Hematopoietic multipotent progenitor cell treated with erythropoietin and hydrocortisone succinate and interleukin-3 and kit ligand, for 6 days (in vitro differentiated cells): Measurements from ENCODE around the gene THEM5.
A peak's percentile ranks its signal among the peaks of the same experiment; 100 is the strongest.

ENCODE experiments used
- DNase-seq: peaks from one replicate; pipeline ENCODE4 v3.0.0-alpha.2; 2015

The THEM5 gene

DNA sequence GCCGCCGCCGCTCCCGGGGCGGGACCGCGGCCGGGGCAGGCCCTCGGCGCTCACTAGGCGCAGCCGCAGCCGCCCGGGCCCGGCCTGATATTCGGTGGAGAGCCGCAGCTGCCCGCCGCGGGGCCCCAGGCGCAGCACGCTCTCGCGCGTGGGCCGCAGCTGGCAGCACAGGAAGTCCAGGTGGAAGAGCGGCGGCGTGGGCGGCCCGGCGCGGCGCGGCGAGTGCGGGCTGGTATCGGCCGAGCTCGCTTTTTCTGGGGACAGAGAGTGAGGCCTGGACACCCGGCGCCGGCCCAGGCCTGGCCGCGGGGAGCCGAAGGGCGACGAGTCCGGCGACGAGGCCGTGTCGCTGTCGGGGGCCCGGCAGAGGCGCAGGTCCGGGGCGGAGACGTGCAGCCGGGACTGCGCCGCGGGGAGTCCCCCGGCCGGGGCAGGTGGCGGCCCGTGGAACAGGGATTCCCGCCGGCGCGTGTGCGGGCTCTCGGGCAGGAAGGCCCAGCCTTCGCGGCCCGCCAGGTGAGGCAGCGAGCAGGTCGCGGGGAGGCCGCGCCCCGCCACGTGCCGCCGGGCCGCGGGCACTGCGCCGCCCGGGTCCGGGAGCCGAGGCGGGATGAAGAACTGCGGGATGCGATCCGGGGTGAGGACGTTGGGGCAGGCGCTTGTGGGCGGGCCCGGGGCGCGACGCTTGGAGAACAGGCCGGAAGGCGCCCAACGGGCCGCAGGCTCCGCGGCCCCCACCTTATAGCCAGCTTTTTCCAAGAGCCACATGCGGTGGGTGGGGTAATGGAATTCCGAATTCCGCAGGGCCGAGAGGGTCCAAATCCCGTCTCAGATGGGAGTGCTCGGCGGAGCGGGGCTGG lies 15.1 kb downstream of the THEM5 start:
- peak; percentile 27 for DNase-seq

DNA sequence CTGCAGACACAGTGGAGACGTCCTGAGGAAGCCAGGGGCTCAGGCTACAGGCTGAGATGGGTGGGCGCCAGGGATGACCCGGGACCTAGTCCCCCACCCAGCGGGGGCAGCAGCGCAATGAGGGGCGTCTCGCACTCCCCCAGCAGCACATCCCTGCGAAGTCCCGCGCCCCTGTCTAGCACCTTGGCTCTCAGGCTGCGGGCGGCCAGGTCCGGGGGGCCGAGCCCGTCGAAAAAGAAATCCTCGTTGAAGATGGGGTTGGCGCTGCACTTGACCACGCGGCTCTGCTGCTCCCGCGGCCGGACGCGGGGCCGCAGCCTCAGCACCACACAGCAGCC lies 15.7 kb downstream of the THEM5 start:
- no peak for DNase-seq

DNA sequence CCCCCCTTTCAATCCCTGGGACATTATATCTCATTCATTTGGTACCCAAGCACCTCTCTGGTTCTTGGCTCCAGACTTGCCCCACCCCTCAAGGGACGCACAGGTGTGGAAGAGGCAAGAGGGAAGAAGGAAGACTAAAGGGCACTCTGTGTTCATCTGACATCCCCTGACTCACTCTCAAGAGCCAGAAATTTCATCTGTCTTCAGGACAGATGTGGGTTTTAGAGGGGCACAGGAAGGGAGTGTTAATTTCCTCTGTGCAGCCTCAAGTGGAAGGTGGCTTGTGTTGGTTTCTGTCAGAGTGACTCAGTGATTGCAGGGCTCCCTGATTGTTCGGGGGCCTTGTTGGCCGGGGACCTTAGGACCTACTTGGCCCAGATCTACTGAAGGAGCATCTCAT lies 16.3 kb downstream of the THEM5 start:
- no peak for DNase-seq

DNA sequence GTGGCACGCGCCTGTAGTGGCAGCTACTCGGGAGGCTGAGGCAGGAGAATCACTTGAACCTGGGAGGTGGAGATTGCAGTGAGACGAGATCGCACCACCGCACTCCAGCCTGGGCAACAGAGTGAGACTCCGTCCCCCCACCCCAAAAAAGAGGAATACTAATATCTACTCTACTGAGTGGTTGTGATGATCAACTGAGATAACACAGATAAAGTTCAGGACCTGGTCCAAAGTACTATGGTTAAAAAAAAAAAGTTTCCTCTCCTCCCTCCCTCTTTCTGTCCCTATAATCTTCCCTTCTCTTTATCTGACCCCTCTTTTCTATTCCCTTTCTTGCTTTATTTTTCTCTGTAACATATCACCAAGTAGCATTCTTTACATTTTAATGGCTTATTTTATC lies 17.9 kb downstream of the THEM5 start:
- no peak for DNase-seq

DNA sequence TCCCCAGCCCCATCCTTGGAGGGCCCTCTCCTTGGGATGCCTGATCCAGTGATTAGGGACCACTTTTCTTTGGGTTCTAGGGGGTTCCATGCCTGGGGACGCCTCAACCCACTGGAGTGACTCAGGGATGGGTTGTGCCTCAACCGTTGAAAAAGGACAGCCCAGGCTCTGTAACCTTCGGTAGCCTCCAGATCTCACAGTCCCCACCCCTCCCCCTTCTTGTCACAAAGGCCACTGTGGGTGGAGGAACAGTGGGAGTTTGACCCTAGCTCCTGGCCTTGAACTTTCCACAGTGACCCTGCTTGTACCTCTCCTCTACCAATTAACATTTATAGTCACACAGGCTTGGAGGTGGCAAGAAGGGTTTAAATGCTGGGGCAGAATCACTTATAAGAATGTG lies 19.3 kb downstream of the THEM5 start:
- DNase-seq = no peak

GRCh38 chr1:151833172-151833900 lies 20.2 kb downstream of the THEM5 start:
- no peak for DNase-seq

DNA sequence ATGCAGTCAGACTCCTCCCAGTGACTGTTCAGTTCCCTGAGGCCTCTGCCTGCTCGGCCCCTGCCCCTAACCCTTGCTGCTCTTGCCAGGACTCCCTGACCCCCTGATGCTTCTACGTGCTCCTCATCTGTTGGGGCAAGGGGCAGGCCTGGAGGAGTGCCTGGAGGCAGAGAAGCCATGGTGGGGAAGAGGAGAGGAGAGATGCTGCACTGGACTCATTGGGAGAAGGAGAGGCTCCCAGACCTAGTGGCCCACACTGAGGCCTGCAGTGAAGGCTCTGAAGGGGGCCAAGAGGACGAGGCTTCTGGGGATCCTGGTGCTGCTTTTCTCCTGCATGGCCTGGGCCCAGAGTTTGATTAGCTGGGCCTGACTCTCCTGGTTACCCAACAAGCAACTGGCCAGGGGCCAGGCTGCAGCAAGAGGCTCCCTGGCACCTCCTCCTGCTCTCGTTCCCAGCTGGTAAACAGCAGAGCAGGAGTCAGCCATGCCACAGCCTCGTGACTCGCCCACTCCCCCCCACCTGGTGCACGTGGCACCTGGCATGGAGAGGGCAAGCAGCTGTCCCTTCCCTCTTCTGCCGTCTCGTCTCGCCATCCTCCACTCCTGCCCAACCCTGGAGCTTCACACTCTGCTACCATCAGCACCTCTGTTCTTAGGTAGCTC lies 21.1 kb downstream of the THEM5 start:
- no peak for DNase-seq

DNA sequence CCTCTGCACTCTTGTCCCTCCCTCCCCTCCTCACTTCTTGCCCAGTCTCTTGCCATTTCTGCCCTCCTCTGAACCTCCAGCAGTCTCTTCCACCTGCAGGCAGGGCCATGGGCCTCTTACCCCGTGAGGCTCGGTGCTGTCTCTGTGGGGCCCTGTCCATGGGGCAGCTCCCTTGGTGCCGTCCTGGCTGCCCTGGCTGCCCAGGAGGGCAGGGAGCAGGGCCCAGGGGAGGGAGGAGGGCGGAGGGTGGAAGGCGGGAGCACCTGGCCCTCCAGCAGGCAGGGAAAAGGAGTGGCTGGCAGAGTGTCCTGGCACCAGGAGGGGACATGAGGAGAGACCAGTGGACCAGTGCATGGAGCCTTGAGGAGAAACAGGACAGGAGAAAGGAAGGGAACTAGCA lies 21.9 kb downstream of the THEM5 start, which contains the start of gene RORC:
RORC (minus strand) TSS at position 198 of the 400 bp plus-strand sequence; CDS start at position 160, 38 bp downstream.
- DNase-seq = no peak

GRCh38 chr1:151831256-151831591 lies 22.3 kb downstream of the THEM5 start:
- DNase-seq = no peak

DNA sequence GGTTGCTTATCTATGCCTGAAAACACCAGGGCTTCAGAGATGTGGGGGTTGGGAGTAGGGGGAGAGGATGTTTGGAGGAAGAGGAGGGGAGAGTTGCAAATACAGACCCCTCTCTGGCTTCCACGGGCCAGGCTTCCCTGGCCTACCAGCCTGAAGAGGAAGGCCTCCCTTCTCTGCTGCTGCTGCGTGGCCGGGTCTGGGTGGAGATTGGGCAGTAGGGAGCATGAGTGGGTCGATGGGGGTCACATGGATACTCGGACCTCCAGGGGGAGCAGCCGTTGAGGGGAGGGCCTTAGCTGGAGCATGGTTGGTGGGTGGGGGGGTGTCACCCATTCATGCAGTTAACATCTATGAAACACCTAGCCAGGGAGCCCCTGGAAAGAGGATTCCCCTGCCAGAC lies 23.5 kb downstream of the THEM5 start:
- no peak for DNase-seq

- no peak for DNase-seq
Observed at GRCh38 chr1:151829352-151830046, 24.0 kb downstream of the THEM5 start.

GRCh38 chr1:151828921-151829320 lies 24.6 kb downstream of the THEM5 start:
- DNase-seq = peak; percentile 30

DNA sequence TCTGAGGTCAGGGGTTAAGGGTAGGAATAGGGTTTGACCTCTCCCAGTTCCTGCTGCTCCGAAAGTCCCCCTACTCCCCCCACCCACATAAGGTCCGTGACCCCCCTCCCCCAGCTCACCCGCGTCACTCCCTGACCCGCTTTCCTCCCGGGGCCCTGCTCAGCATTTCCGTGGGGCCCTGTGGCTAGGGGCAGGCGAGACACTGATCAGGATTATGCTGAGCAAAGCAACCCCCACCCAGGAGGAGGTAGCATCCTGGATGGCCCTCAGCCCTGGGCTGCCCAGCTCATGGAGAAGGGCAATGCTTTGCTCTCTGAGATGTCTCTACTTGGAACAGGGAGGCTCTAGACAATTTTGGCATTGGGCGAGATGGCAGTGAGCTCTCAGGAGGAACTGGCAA lies 25.7 kb downstream of the THEM5 start:
- no peak for DNase-seq

- DNase-seq = no peak
Observed at GRCh38 chr1:151825751-151826660, 27.5 kb downstream of the THEM5 start.

DNA sequence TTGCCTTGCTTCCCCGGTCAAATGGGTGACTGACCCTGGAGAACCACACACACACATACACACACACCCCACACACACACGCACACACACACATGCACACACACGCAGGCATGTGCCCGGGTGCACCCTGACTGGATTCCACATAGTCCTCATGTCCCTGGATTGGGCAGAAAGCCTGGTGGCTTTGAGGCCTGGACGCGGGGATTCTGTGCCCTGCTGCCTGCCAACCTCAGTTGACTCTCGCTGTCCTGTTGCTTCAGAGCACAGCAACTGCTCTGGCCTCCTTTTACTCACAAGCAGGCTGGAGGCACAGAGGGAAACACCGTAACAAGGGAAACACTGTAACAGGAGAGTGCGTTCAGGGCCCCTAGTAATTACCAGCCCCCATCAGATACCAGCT lies 28.3 kb downstream of the THEM5 start:
- DNase-seq = no peak

- no peak for DNase-seq
Observed at GRCh38 chr1:151823175-151823574, 30.3 kb downstream of the THEM5 start.

GRCh38 chr1:151822404-151822803 lies 31.1 kb downstream of the THEM5 start:
- no peak for DNase-seq

GRCh38 chr1:151820940-151821339 lies 32.6 kb downstream of the THEM5 start:
- DNase-seq = no peak

DNA sequence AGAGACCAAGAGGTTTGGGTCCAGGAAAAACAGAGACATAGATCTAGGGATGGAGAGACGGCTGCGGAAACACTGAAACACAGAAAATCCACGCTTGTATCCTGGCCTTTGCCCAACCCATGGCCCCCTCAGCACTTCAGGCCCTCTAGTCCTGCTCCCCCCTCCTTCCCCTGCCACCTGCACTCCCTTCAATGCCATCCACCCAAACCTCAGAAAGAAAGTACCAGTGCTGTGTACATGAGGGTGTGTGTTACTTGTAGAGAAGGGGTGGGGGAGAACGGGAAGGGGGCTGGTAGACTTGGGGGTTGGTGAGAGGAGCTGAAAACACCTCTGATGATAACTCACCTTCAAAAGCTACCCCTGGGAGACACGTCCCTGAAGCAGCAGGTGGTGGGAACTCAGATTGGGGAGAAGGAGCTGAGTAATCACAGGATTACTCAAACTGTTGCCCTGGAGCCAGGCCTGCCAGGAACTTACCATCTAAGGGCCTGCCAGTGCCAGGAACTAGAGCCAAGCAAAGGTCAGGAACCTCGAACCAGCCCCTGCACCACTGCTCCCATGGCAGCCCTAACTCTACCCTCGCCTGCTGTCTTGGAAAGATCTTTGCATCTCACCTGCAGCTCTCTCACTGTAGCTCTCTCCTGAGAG lies 33.4 kb downstream of the THEM5 start:
- DNase-seq = no peak

DNA sequence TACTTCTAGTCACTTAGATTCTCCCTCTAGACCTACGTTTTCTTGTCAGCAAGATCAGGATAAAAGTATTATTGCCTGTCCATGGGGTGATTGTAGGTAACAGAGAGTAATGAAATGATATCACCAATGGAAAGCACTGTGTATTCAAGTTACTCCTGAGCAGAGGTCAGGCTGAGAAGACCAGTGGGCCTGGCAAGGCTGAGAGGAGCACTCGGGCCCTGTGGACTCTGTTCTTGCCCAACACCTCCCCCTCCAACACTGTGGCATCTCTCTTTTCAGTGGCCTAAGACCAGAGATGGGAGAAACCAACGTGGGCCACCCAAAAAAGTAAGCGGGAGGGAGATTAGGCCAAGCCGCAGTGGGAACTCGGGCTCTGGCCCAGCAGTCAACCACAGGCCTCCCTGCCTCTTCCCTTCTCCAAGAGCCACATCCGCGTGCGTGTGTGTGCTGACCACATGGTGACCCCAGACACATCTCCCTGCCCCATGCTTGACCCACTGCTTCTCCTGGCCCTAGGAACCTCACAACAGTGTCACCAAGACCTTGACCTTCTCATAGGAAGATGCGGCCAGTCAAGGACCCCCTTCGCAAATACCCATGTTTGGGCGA lies 34.2 kb downstream of the THEM5 start:
- DNase-seq = no peak

GRCh38 chr1:151817353-151817730 lies 36.2 kb downstream of the THEM5 start:
- no peak for DNase-seq
